ENCODE results near the gene FES.
"Not testable (repeated sequence)": the region's sequence is repeated elsewhere in the genome, so short reads cannot be mapped to it uniquely, and the experiment has no call there.

The FES gene

GRCh38 chr15:90860942-90861675 lies 23.2 kb upstream of the FES start:
- FAIRE-seq (no peak), DNase-seq (ENCODE audit: low spot score) (no peak)

- FAIRE-seq, result no peak
- DNase-seq (ENCODE audit: low spot score), result no peak
These were observed 21.8 kb upstream of the FES start for GRCh38 chr15:90862487-90862886.

GRCh38 chr15:90862964-90863778 lies 21.1 kb upstream of the FES start:
- DNase-seq (ENCODE audit: low spot score), result no peak
- FAIRE-seq, result no peak

- DNase-seq (ENCODE audit: low spot score), result no peak
- no peak for FAIRE-seq
These were observed 20.3 kb upstream of the FES start for GRCh38 chr15:90863987-90864386.

GRCh38 chr15:90864507-90864906 lies 19.8 kb upstream of the FES start:
- DNase-seq (ENCODE audit: low spot score) (no peak), FAIRE-seq (no peak)

- FAIRE-seq (no peak), DNase-seq (ENCODE audit: low spot score) (no peak)
These were observed 18.6 kb upstream of the FES start for GRCh38 chr15:90865702-90866101.

- FAIRE-seq (no peak), DNase-seq (ENCODE audit: low spot score) (no peak)
These were observed 18.1 kb upstream of the FES start for GRCh38 chr15:90866161-90866715.

GRCh38 chr15:90866800-90867199 lies 17.5 kb upstream of the FES start:
- FAIRE-seq, result no peak
- no peak for DNase-seq (ENCODE audit: low spot score)

- FAIRE-seq (no peak), DNase-seq (ENCODE audit: low spot score) (no peak)
These were observed 16.0 kb upstream of the FES start, which contains the start of gene FURIN for GRCh38 chr15:90868261-90868689. FURIN (plus strand) TSS chr15:90868588; CDS start chr15:90875741, 7,153 bp downstream.

GRCh38 chr15:90869140-90869541 lies 15.2 kb upstream of the FES start:
- FAIRE-seq (no peak), DNase-seq (ENCODE audit: low spot score) (no peak)

- peak; percentile 81 for FAIRE-seq
- peak; percentile 93 for DNase-seq (ENCODE audit: low spot score)
These were observed 14.5 kb upstream of the FES start for GRCh38 chr15:90869601-90870353.

GRCh38 chr15:90870354-90871138 lies 13.8 kb upstream of the FES start:
- FAIRE-seq, result no peak
- no peak for DNase-seq (ENCODE audit: low spot score)

GRCh38 chr15:90871139-90871715 lies 13.1 kb upstream of the FES start:
- FAIRE-seq, result no peak
- no peak for DNase-seq (ENCODE audit: low spot score)

GRCh38 chr15:90871716-90872485 lies 12.4 kb upstream of the FES start:
- DNase-seq (ENCODE audit: low spot score), result no peak
- no peak for FAIRE-seq

- FAIRE-seq (no peak), DNase-seq (ENCODE audit: low spot score) (peak; percentile 54)
These were observed 11.7 kb upstream of the FES start for GRCh38 chr15:90872486-90873184.

GRCh38 chr15:90873488-90873997 lies 10.8 kb upstream of the FES start:
- FAIRE-seq, result no peak
- no peak for DNase-seq (ENCODE audit: low spot score)

- no peak for DNase-seq (ENCODE audit: low spot score)
- no peak for FAIRE-seq
These were observed 10.2 kb upstream of the FES start for GRCh38 chr15:90873998-90874605.

- DNase-seq (ENCODE audit: low spot score); FAIRE-seq: not testable (repeated sequence)
These were observed 9.3 kb upstream of the FES start for GRCh38 chr15:90874986-90875385.

Measured in RCC 7860 (cell line).